HT-29 (cell line): ENCODE results near the gene PPP3CA. TPM values are rescaled to one million over a fixed set of nuclear protein-coding genes. Genes with fewer than 3 reads are reported as not detected.

Source experiments
- DNase-seq: peaks from one replicate; pipeline ENCODE4 v3.0.0-alpha.2; 2015; ENCODE audit warnings: low spot score
- total RNA-seq: library from RNA; depleted of rRNA; stranded (reverse); fragments of >200 nt; shearing (Covaris generic); gene quantifications from 2 replicates; pipeline ENCODE4 v1.2.3, GENCODE V29; 2014

PPP3CA gene
- total RNA-seq, 1 experiment from 2014 or later: 20.3 TPM

DNA sequence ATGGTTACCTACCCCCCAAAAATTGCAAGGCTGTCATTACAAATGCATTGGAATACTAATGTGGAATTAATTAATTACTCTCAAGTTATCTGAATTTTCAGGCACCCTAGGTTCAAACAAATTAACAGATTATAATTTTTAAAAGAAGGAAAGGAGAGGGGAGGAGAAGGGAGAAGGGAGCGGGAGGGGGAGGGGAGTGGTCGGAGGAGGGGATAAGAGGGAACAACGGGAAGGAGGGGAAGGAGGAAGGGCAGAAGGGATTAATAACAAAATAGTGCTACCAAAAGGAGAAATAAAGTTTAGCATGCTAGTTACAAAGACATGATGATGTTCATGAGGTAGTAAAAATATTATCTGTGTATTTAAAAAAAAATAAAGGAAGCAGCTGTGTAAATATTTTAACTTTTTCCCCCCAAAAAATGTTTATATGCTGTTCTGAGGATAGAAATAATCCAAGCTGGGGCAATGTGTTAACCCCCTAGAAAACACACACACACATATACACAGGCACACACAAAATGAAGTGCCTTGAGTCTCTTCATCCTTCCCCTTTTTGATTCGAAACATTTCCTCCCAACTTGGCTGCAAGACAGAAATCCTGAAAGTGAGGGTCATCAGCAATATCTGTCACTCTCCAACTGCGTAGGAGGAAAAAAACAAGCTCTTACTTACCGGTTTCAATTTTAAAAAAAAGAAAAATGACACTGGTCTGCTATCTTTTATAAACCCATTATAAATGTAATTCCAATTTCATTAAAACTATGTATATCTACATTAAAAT, 58.8 kb downstream of the PPP3CA start:
- no peak for DNase-seq

DNA sequence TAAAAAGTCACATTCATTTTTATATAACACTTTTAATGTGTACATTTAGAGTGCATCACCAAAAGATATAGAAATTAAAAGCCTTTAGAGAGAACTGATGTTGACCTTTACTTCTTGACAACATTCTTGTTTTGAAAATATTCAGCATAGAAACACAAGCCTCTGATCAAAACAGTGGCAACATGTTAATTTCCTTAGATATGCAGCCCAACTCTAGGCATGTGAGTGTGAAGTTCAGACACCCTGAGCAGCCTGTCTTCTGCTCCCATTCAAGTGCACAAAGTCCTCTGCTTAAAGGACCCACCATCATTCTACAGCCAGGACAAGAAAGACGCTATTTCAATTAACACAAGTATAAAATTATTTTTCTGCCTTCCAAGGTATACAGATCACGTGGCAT, 60.0 kb downstream of the PPP3CA start:
- DNase-seq: no peak

DNA sequence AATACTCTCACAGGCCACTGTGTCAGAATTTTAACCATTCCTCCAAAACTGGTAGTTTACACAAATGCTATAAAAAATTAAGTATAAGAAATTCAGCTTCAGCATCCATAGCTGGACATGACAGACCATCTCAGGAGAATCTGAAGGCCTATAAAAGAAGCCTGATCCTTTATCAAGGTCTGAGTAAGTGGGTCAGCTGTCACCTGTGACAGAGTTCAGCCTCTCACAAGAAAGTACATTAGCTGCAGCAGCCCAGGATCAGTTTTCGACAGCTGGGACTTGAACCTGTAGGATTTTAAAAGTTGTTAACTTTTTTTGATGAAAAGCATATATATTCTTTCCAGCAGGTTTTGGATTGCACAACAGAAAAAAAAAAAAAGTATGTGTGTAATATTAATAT, 60.7 kb downstream of the PPP3CA start:
- no peak for DNase-seq

GRCh38 chr4:101285985-101286384, 61.3 kb downstream of the PPP3CA start:
- no peak for DNase-seq

DNA sequence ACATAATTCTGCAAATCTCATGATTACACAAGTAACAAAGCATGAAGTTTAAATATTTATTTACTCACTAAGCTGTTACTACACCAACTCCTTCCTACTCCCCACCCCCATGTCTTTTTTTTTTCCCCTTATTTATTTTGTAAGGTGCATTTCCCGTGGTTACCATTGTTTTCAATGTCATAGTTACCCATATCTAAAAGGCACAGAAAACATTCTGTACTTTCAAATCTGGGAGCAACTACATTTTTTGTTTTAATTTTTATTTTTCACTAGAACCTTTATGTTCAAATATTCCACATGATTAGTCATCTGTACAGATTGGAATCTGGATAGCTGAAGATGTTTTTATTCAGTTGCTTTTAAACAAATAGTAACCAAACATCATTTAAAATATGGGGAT, 62.8 kb downstream of the PPP3CA start:
- no peak for DNase-seq

GRCh38 chr4:101283434-101283833, 63.9 kb downstream of the PPP3CA start:
- DNase-seq: no peak

- DNase-seq: no peak
These were observed 65.1 kb downstream of the PPP3CA start for GRCh38 chr4:101282076-101282844.

DNA sequence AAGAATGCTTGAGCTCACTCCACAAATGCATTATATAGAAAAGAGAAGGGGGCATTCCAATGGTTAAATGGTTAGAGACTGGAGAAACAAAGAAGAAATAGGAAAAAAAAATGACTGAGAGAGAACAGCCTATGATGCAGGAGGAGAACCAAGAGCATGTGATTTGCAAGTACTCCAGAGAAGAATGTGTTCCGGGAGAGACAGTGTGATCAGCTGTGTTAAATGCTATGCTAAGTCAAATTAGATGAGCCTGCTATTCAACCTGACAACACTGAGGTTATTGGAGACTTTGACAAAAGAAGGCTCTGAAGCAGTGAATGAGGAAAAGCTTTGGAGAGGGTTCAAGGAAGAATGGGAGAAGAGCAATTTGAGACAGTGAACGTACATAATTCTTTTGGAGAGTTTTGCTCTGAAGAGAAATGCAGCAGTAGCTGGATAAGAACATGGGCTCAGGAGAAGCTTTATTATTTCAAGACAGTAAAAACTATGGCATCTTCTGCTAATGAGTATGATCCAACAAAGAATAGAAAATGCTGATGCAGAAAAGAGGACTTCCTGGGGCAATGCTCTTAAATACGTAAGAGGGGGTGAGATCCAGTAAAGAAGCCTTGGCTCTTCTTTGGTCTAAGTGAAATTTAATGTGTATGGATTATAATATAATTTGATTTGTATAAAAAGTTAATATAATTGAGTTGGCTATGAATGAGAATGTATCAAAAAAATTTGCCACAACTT, 66.3 kb downstream of the PPP3CA start:
- DNase-seq: no peak

GRCh38 chr4:101279377-101279871, 67.9 kb downstream of the PPP3CA start:
- DNase-seq: no peak

GRCh38 chr4:101277671-101278070, 69.7 kb downstream of the PPP3CA start:
- DNase-seq: no peak

DNA sequence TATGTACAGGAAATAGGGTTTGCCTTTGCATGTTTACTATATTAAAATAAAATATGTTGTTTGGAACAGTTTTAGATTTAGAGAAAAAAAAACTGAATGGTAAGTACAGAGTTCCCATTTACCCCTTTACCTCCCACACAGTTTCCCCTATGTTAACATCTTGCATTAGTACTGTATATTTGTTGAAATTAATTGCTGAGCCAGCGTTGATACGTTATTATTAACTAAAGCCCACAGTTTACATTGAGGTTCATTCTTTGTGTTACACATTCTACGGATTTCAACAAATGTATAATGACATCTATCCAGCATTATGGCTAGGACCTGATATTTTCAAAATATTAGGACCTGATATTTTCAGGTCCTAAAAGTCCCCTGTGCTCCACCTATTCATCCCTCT, 70.7 kb downstream of the PPP3CA start:
- no peak for DNase-seq

GRCh38 chr4:101274888-101275752, 72.2 kb downstream of the PPP3CA start:
- DNase-seq: no peak

GRCh38 chr4:101271516-101271915, 75.8 kb downstream of the PPP3CA start:
- DNase-seq: no peak

GRCh38 chr4:101269682-101270081, 77.6 kb downstream of the PPP3CA start:
- DNase-seq: no peak

- DNase-seq: peak; percentile 40
These were observed 81.5 kb downstream of the PPP3CA start for GRCh38 chr4:101265816-101266172.

DNA sequence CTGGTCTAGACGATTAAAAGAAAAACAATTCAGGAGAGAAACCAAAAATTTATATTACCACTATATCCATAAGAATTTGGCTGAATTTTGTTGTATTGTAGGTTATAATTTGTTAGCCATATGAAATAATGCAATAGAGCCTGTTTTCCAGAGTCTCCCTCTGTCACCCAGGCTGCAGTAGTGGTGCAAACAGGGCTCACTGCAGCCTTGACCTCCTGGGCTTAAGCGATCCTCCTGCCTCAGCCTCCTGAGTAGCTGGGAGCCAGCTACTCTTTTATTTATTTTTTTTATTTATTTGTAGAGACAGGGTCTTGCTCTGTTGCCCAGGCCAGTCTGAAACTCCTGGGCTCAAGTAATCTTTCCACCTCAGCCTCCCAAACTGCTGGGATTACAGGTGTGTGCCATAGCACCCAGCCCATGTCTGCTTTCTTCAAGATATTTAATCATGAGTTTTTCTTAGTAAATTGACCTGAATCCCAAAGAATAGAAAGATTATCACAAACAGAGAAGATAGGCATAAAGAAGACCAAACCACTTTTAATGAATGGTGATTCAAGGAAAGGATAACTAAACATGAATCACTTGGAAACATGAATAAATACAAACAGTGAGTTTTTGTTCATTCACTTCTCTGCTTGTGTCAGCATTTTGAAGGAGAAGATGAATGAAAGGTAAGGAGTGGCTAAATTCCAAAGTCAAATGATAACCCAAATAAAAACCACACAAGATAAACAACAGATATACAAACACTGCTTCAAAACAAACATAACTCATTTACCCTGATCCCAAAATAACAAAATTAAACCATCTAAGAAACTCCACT, 82.1 kb downstream of the PPP3CA start:
- DNase-seq: peak; percentile 31

- no peak for DNase-seq
These were observed 82.8 kb downstream of the PPP3CA start for GRCh38 chr4:101264512-101264911.

DNA sequence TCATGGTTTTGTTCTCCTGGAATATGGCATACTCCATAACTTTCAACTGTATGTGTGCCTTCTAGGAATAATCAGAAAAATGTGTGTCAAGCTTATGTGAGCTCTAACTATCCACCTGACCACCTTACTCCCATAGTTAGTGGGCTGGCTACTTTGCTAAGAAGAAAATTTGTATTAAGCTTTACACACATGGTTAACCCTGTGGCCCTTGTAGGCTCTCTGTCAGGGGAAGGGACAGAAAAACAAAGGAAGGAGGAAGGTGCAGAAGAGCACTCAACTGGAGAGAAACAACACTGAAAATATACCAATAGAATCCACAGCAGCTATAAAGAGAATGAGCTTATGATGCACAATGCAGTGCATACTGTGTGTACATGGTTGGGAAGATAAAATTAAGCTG, 84.6 kb downstream of the PPP3CA start:
- DNase-seq: no peak

- DNase-seq: no peak
These were observed 87.5 kb downstream of the PPP3CA start for GRCh38 chr4:101259876-101260275.

GRCh38 chr4:101258883-101259282, 88.4 kb downstream of the PPP3CA start:
- no peak for DNase-seq
